Liver (tissue), 9 donors: ENCODE data around the gene EHF. TPM values are rescaled to one million over a fixed set of nuclear protein-coding genes. Genes with fewer than 3 reads are reported as not detected.

ENCODE experiments used
- DNase-seq: peaks from one replicate; pipeline ENCODE4 v3.0.0-alpha.2; 2017; ENCODE audit warnings: low spot score
- H3K27ac ChIP-seq, 2 donors: one replicate each; pipeline ENCODE4 v1.7.0; 2013; ENCODE audit warnings: inconsistent platforms in 2 of 2, low read length in 2 of 2, control low read depth in 1 of 2, low read depth in 1 of 2, mild to moderate bottlenecking in 1 of 2
- H3K27me3 ChIP-seq, 4 donors: one replicate each; pipeline versions ENCODE4 v1.6.1 to v1.7.0; 2013; ENCODE audit warnings: low read length in 3 of 4, inconsistent platforms in 1 of 4, mild to moderate bottlenecking in 1 of 4, moderate library complexity in 1 of 4; ENCODE audit not compliant: control insufficient read depth in 4 of 4, insufficient read depth in 4 of 4
- H3K36me3 ChIP-seq, 4 donors: one replicate each; pipeline versions ENCODE4 v1.6.1 to v1.7.0; 2013; ENCODE audit warnings: low read length in 3 of 4, mild to moderate bottlenecking in 3 of 4, low read depth in 1 of 4, moderate library complexity in 1 of 4; ENCODE audit not compliant: control insufficient read depth in 4 of 4, insufficient read depth in 3 of 4
- H3K4me1 ChIP-seq, 4 donors: one replicate each; pipeline versions ENCODE4 v1.6.1 to v1.7.0; 2013; ENCODE audit warnings: low read length in 3 of 4, mild to moderate bottlenecking in 3 of 4, moderate library complexity in 1 of 4; ENCODE audit not compliant: control insufficient read depth in 4 of 4, insufficient read depth in 4 of 4
- H3K4me3 ChIP-seq, 3 donors: one replicate each; pipeline versions ENCODE4 v1.6.1 to v1.7.0; 2013; ENCODE audit warnings: low read length in 3 of 3, control low read depth in 1 of 3, low read depth in 1 of 3, mild to moderate bottlenecking in 1 of 3
- H3K9ac ChIP-seq, 2 donors: one replicate each; pipeline ENCODE4 v1.7.0; 2013; ENCODE audit warnings: low read length in 2 of 2, mild to moderate bottlenecking in 2 of 2, moderate library complexity in 2 of 2, control low read depth in 1 of 2, low read depth in 1 of 2
- H3K9me3 ChIP-seq, 4 donors: one replicate each; pipeline versions ENCODE4 v1.6.1 to v1.7.0; 2013; ENCODE audit warnings: low read length in 3 of 4; ENCODE audit not compliant: control insufficient read depth in 4 of 4
- ATF3 ChIP-seq: IDR thresholded peaks from 2 replicates; pipeline ENCODE4 v1.6.1; 2016; ENCODE audit warnings: antibody characterized with exemption
- CTCF ChIP-seq: fragments of 150-350 bp; IDR thresholded peaks from 2 replicates; pipeline ENCODE4 v1.5.1; 2017; ENCODE audit warnings: improper control_type of control experiment, low read depth, low read length; ENCODE audit not compliant: missing input control
- EGR1 ChIP-seq, 2 donors: IDR thresholded peaks; 2 replicates each; pipeline ENCODE4 v1.6.1; 2016 to 2018; ENCODE audit warnings: antibody characterized with exemption in 2 of 2, low read depth in 2 of 2
- FOXA1 ChIP-seq: IDR thresholded peaks from 2 replicates; pipeline ENCODE4 v1.6.1; 2016; ENCODE audit warnings: antibody characterized with exemption
- FOXA2 ChIP-seq: IDR thresholded peaks from 2 replicates; pipeline ENCODE4 v1.6.1; 2016; ENCODE audit warnings: antibody characterized with exemption
- GABPA ChIP-seq, 2 donors: IDR thresholded peaks in 1 of 2; conservative IDR thresholded peaks in 1 of 2; 2 replicates each; pipeline ENCODE4 v1.6.1; 2016; ENCODE audit warnings: antibody characterized with exemption in 2 of 2, mild to moderate bottlenecking in 1 of 2, moderate library complexity in 1 of 2
- HNF4A ChIP-seq, 2 donors: conservative IDR thresholded peaks; 2 replicates each; pipeline ENCODE4 v1.6.1; 2016; ENCODE audit warnings: antibody characterized with exemption in 2 of 2, mild to moderate bottlenecking in 2 of 2
- HNF4G ChIP-seq: IDR thresholded peaks from 2 replicates; pipeline ENCODE4 v1.6.1; 2016; ENCODE audit warnings: antibody characterized with exemption
- JUND ChIP-seq, 2 donors: IDR thresholded peaks; 2 replicates each; pipeline ENCODE4 v1.6.1; 2016; ENCODE audit warnings: antibody characterized with exemption in 2 of 2
- NR2F2 ChIP-seq: IDR thresholded peaks from 2 replicates; pipeline ENCODE4 v1.6.1; 2016; ENCODE audit warnings: antibody characterized with exemption
- RAD21 ChIP-seq, 2 donors: IDR thresholded peaks; 2 replicates each; pipeline ENCODE4 v1.6.1; 2016; ENCODE audit warnings: antibody characterized with exemption in 2 of 2, mild to moderate bottlenecking in 2 of 2
- REST ChIP-seq: IDR thresholded peaks from 2 replicates; pipeline ENCODE4 v1.6.1; 2016; ENCODE audit warnings: antibody characterized with exemption, mild to moderate bottlenecking
- RXRA ChIP-seq, 2 donors: IDR thresholded peaks; 2 replicates each; pipeline ENCODE4 v1.6.1; 2017 to 2018; ENCODE audit warnings: antibody characterized with exemption in 2 of 2, mild to moderate bottlenecking in 1 of 2
- SP1 ChIP-seq: IDR thresholded peaks from 2 replicates; pipeline ENCODE4 v1.6.1; 2018; ENCODE audit warnings: antibody characterized with exemption, mild to moderate bottlenecking
- TAF1 ChIP-seq: conservative IDR thresholded peaks from 2 replicates; pipeline ENCODE4 v1.6.1; 2016; ENCODE audit warnings: antibody characterized with exemption, mild to moderate bottlenecking
- ZBTB33 ChIP-seq: IDR thresholded peaks from 2 replicates; pipeline ENCODE4 v1.6.1; 2016; ENCODE audit warnings: antibody characterized with exemption
- WGBS: extraction: QIAGEN DNeasy Blood & Tissue Kit; methylation state at CpG from one replicate; pipeline ENCODE4 v1.1.7; 2013; 5-methylcytosine and 5-hydroxymethylcytosine counted together
- polyA plus RNA-seq, 2 donors: library from polyadenylated mRNA; stranded (reverse) in 1 of 2; unstranded in 1 of 2; fragments of 200-250 nt in 1 of 2; fragments of >200 nt in 1 of 2; fragmentation: Nextera tagmentation in 1 of 2; extraction: Ambion mirVana in 1 of 2; gene quantifications; one replicate each; pipeline versions ENCODE4 v1.2.1 to v1.2.3, GENCODE V29; 2013 to 2015
- total RNA-seq, 2 donors: library from RNA; depleted of rRNA; stranded (reverse); fragments of >200 nt; gene quantifications; one replicate each; pipeline ENCODE4 v1.2.3, GENCODE V29; 2014
- donor health status: healthy.
- donor health status: healthy.
- donor health status: healthy.
- donor health status: healthy.
- donor health status: healthy.

The EHF gene
- total and polyA plus RNA-seq, 4 donors: 0.85 to 5.9 (median 2.6) TPM

GRCh38 chr11:34594603-34595002 lies 26.3 kb upstream of the EHF start (continued):
- TF ChIP-seq CTCF (no peak), FOXA1 (no peak), HNF4G (no peak), RAD21 (IDR thresholded peaks at IDR 0.05) (no peak), GABPA (IDR thresholded peaks at IDR 0.05 in 1 of 2, conservative IDR thresholded peaks at IDR 0.05 in 1 of 2) (no peak), TAF1 (no peak)

- TF ChIP-seq FOXA1: no peak
- TF ChIP-seq ZBTB33: no peak
- TF ChIP-seq NR2F2: no peak
- TF ChIP-seq FOXA2: no peak
- TF ChIP-seq SP1: no peak
- no peak for TF ChIP-seq EGR1 (IDR thresholded peaks at IDR 0.05; ENCODE audit: low read depth in 2 of 2)
- no peak for TF ChIP-seq ATF3
- no peak for TF ChIP-seq REST
- TF ChIP-seq CTCF: no peak
- no peak for TF ChIP-seq GABPA (IDR thresholded peaks at IDR 0.05 in 1 of 2, conservative IDR thresholded peaks at IDR 0.05 in 1 of 2)
- TF ChIP-seq RXRA (IDR thresholded peaks at IDR 0.05): no peak
- no peak for TF ChIP-seq JUND (IDR thresholded peaks at IDR 0.05)
- no peak for TF ChIP-seq HNF4A (conservative IDR thresholded peaks at IDR 0.05)
- Histone ChIP-seq H3K27ac (no peak overlapping the region), H3K27me3 (no peaks in the 10 kb centered on the region), H3K9ac (no peak overlapping the region), H3K9me3 (no peaks in the 10 kb centered on the region), H3K36me3 (no peaks in the 10 kb centered on the region), H3K4me1 (peaks cover under 1 to 3% (median 2%) of the 10 kb centered on the region in 4 donors), H3K4me3 (no peak overlapping the region)
- no peak for DNase-seq
- 77% methylated on average over 2 of the region's 2 CpGs for WGBS
Observed at GRCh38 chr11:34595391-34595790, 25.5 kb upstream of the EHF start.
